ENCODE results near the gene TRPM5.

TRPM5 gene

DNA sequence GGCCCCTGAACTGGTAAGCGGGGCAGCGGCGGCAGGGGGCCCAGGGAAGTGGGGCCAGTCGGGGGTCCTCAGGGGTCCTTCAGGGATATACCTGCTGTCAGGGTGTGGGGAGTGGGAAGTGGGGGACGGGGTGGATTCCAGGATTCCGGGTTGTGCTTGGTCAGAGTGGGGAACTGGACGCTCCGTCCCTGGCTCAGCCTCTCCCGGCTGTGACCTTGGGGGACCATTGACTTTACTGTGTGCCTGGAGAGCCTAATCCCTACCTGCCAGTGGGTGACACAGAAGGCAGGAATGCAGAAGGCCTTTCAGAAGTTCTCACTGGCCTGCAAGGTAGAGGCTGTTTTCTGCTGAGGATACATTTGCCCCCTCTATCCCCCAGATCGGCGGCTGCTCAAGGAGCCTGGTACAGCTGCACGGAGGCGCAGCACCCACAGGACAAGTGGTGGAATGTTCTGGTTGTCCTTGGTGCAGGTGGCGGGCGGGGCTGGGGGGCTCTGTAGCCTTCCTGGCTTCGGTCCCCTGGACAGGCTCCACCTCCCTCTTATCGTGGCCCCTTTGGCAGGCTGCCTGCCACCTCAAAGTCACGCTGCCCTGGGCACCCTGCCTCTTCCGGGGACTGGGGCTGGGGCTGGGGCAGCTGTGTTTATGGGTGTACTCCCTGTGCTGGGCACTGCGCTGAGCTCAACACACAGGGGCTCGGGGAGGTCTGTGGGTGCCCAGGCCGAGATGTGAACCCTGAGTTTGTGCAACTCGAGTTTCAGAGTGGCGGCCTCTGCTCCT, 18.9 kb upstream of the TRPM5 start:
- H3K4me3 ChIP-seq (ENCODE audit: low read depth, low read length) = no peak overlapping the region
- TF ChIP-seq, protein P1, sequence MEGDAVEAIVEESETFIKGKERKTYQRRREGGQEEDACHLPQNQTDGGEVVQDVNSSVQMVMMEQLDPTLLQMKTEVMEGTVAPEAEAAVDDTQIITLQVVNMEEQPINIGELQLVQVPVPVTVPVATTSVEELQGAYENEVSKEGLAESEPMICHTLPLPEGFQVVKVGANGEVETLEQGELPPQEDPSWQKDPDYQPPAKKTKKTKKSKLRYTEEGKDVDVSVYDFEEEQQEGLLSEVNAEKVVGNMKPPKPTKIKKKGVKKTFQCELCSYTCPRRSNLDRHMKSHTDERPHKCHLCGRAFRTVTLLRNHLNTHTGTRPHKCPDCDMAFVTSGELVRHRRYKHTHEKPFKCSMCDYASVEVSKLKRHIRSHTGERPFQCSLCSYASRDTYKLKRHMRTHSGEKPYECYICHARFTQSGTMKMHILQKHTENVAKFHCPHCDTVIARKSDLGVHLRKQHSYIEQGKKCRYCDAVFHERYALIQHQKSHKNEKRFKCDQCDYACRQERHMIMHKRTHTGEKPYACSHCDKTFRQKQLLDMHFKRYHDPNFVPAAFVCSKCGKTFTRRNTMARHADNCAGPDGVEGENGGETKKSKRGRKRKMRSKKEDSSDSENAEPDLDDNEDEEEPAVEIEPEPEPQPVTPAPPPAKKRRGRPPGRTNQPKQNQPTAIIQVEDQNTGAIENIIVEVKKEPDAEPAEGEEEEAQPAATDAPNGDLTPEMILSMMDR (IDR thresholded peaks at IDR 0.05; ENCODE audit: low read depth, low read length) = no peak

DNA sequence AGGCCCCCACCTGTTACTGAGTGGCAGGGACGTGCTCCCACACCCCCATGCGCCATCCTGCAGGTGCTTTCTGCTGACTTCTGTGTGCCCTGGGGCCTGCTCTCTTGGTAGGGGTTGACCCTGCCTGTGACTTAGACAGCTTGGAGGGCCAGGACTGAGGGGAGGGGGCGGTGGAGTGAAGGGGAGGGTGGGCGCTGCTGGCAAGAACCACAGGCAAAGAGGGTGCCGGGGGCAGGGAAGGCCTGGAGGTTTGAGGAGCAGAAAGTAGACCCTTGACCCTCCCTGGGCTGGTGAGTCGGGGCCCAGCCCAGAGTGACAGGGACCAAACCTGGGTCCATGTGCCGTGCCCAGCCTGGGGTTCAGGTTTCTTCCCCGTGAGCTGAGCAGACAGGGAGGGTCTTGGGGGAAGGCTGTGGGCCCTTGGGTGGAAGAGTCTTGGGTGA, 18.2 kb upstream of the TRPM5 start:
- no peak overlapping the region for H3K4me3 ChIP-seq (ENCODE audit: low read depth, low read length)
- TF ChIP-seq, protein P1 (IDR thresholded peaks at IDR 0.05; ENCODE audit: low read depth, low read length) = no peak

DNA sequence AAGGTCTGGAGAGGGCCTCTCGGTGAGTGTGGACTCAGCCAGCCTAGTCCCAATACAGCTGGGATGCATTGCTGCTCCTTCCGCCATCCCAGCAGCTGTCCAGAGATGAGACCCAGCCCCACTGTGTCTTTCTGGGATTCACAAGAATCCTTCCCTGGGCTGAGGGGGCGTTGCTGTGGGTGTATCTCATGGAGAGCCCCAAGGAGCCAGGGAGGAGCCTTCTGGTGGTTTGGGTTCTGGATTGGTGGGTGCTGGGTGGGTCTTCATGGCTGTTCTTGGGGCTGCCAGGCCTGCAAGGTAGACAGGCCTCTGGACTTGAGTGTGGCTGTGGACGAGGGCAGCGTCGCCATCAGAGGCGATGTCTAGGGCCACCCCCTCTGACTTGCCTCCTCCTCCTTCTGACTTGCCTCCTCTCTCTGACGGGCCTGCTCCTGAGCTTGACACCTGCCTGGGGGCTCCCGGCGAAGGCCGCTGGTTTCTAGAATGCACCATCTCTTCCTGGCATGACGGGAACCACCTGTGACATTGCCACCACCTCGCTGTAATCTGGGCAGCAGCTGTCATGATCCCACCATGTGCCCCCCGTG, 17.7 kb upstream of the TRPM5 start:
- H3K4me3 ChIP-seq (ENCODE audit: low read depth, low read length) = no peak overlapping the region
- TF ChIP-seq, protein P1 (IDR thresholded peaks at IDR 0.05; ENCODE audit: low read depth, low read length) = no peak

DNA sequence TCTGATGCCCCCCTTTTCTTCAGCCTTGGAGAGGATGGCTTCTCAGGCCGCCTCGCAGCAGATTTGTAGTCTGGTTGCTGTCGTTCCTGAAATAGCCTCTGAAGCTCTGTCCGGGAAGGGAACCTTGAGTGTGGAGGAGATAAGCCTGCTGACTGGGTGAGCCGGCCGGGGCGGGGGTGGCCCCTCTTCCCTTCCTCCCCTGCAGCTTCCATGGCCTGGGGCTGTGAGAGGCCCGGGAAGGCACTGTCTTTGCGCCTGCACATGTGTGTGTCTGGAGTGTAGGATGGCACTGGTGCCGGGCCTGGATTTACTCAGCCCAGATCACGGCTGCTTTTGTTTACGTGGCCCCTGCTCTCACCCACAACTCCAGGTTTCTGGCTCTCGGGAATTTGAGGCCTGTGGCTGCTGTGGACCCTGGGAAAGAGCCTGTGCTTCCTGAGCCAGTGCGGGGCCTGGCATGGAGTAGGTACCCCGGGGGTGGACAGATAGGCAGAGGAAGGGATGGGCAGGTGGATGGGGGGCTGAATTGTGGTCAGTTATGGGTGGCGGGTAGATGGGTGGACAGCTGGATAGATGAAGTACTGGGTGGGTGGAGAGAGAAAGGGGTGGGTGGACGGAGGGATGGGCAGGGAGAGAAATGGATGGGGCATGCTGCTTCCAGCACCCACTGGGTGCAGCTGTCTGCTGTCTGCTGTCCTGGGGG, 17.1 kb upstream of the TRPM5 start:
- TF ChIP-seq, protein P1 (IDR thresholded peaks at IDR 0.05; ENCODE audit: low read depth, low read length) = no peak
- no peak overlapping the region for H3K4me3 ChIP-seq (ENCODE audit: low read depth, low read length)

DNA sequence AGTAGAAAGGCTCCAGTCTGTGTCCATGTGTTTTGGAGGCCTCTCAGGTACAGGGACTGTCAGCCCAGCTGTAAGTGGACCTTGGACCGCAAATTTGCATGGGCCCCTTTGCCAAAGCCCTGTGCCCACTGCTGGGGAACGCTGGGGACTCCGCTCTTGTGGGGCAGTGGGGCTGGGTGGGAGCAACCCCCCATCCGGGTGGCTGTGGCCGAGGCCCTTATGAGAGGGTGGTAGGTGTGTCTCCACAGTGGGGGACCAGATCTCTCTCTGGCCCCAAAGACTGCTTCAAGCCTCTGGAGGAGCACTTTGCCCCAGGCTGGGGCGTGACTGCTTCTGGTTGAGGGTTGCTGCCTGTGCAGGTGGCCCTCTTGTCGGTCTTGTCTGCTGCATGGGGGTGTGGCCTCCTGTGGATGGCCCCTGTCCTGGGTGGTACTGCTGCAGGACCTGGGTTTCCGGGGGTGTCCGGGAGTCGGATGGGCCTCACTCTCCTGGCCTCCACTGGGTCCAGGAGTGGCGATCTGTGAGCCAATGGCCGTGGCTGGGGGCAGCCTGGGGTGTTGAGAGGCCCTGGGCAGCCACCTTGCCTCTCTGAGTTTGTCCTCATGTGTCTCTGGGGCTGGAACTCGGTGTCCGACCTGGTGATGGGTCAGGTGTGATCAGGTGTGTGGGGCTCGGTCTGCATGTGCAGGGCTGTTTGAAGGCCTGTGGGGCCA, 16.4 kb upstream of the TRPM5 start:
- TF ChIP-seq, protein P1 (IDR thresholded peaks at IDR 0.05; ENCODE audit: low read depth, low read length) = no peak

DNA sequence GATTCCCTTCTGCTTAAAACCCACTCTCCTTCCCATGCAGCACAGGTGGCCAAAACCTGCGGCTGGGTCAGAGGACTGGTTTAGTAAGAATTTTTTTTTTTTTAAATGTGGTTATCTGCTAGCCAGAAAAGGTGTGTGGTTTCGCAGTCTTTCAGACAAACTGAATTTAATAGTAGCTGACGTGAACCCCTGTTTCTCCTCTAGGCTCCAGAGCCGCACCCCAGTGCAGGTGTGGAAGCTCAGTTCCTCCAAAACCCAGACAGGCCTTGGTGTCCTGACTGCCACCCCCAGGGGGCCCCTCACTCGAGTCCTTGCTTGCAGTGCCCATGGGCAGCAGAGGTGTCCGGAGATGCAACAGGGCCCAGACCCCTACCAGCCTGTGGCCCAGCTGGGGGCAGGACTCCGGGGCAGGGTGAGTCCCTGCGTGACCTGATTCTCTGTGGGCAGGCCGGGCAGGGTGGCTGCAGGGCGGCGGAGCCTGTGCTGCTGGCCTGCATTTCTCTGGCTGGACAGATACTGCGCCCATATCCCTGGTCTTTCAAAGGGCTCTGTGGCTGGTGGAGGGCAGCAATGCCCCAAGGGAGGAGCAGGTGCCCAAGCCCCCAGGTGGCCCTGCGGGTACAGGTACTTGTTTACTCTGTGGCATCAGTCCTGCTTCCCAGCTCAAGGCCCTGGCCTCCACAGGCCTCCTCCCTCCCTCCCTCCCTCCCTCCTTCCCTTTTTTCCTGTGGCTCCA, 15.7 kb upstream of the TRPM5 start:
- H3K4me3 ChIP-seq (ENCODE audit: low read depth, low read length) = no peak overlapping the region
- TF ChIP-seq, protein P1 (IDR thresholded peaks at IDR 0.05; ENCODE audit: low read depth, low read length) = no peak

More for the DNA sequence above, 16.4 kb upstream of the TRPM5 start:
- no peak overlapping the region for H3K4me3 ChIP-seq (ENCODE audit: low read depth, low read length)
